ENCODE data around the gene CCDC6. TPM values are rescaled to one million over a fixed set of nuclear protein-coding genes. Genes with fewer than 3 reads are reported as not detected.

Gene CCDC6
- total and polyA plus RNA-seq, 2 of the 8 experiments (the other 6 are each of a cell fraction or from before 2014, with no cell fraction given) = 42.2 to 74.4 TPM

GRCh38 chr10:59748834-59749233 lies 157.5 kb downstream of the CCDC6 start:
- WGBS, 2 experiments (ENCODE audit: extremely low coverage in 1 of 2, insufficient coverage in 1 of 2, insufficient read length in 1 of 2, insufficient replicate concordance in 2 of 2, low coverage in 1 of 2, low lambda C conversion rate in 2 of 2, missing lambda C conversion rate in 1 of 2) = 82% methylated on average over 1 of the region's 1 CpG; no CpG with 5 or more reads in 1 of the 2 experiments
- no peaks in the 10 kb centered on the region for H4K20me1 ChIP-seq (replicated peaks in 1 of 2; ENCODE audit: control insufficient read depth in 1 of 2, insufficient read depth in 2 of 2, low read length in 2 of 2)
- H3K4me3 ChIP-seq (ENCODE audit: extremely low read depth in 1 of 4, insufficient read depth in 2 of 4, low read depth in 3 of 4, low read length in 4 of 4) = no peak overlapping the region
- H2AK5ac ChIP-seq (ENCODE audit: low read depth, low read length) = no peak overlapping the region
- no peak overlapping the region for H3K14ac ChIP-seq (ENCODE audit: insufficient read length)
- no peak overlapping the region for H3K27ac ChIP-seq (ENCODE audit: low read depth, low read length)
- H2BK20ac ChIP-seq (ENCODE audit: low read length) = no peak overlapping the region
- H4K8ac ChIP-seq (ENCODE audit: extremely low read depth, insufficient read depth, low read length) = no peak overlapping the region
- H3K56ac ChIP-seq (replicated peaks; ENCODE audit: insufficient read length, low read depth, low read length) = no peak overlapping the region
- H3K4me1 ChIP-seq (replicated peaks in 1 of 4; ENCODE audit: control insufficient read depth in 3 of 4, insufficient read depth in 4 of 4, low read length in 3 of 4) = no peaks in the 10 kb centered on the region
- H3K23me2 ChIP-seq (ENCODE audit: low read depth, low read length) = no peaks in the 10 kb centered on the region
- H3K79me2 ChIP-seq (ENCODE audit: control insufficient read depth in 1 of 2, insufficient read depth in 2 of 2, low read length in 2 of 2) = no peaks in the 10 kb centered on the region
- H3K23ac ChIP-seq (ENCODE audit: insufficient read length) = no peak overlapping the region
- no peaks in the 10 kb centered on the region for H3K36me3 ChIP-seq (ENCODE audit: control insufficient read depth in 2 of 4, insufficient read depth in 4 of 4, low read length in 3 of 4)
- DNase-seq (ENCODE audit: low read depth in 1 of 2, low spot score in 2 of 2) (no peak), FAIRE-seq (no peak)
- H2BK120ac ChIP-seq (replicated peaks; ENCODE audit: low read depth, low read length) = no peak overlapping the region
- no peak overlapping the region for H3K9ac ChIP-seq (replicated peaks in 1 of 4; ENCODE audit: extremely low read depth in 1 of 4, low read depth in 3 of 4, low read length in 3 of 4)
- H2BK5ac ChIP-seq (ENCODE audit: low read depth, low read length) = no peak overlapping the region
- no peak overlapping the region for H3K4me2 ChIP-seq (ENCODE audit: insufficient read depth in 1 of 2, low read depth in 2 of 2, low read length in 2 of 2)
- H4K91ac ChIP-seq (replicated peaks; ENCODE audit: insufficient read length, low read length) = no peak overlapping the region
- no peak overlapping the region for H3K4ac ChIP-seq (replicated peaks; ENCODE audit: insufficient read length, low read depth, low read length)
- H3K79me1 ChIP-seq (ENCODE audit: low read depth, low read length) = no peaks in the 10 kb centered on the region
- no peak overlapping the region for H2BK12ac ChIP-seq (ENCODE audit: low read depth, low read length)
- H4K5ac ChIP-seq (ENCODE audit: insufficient read length, low read depth, low read length) = no peak overlapping the region
- ChIA-PET POLR2A (ENCODE audit: partially characterized antibody) (no interaction called here), CTCF (ENCODE audit: partially characterized antibody) (no interaction called here)
- H2BK15ac ChIP-seq (ENCODE audit: low read length) = no peak overlapping the region
- no peak overlapping the region for H2AFZ ChIP-seq (ENCODE audit: low read length)
- peaks cover 0 to 5% of the 10 kb centered on the region in 2 experiments; a peak in 2 of 4 replicates for H3K9me3 ChIP-seq (ENCODE audit: insufficient read depth in 2 of 2, low read depth in 1 of 2, low read length in 1 of 2)
- H3K27me3 ChIP-seq (replicated peaks in 1 of 4; ENCODE audit: control insufficient read depth in 3 of 4, extremely low read depth in 1 of 4, insufficient read depth in 3 of 4, low read length in 3 of 4) = no peaks in the 10 kb centered on the region
- H3K18ac ChIP-seq (ENCODE audit: extremely low read depth, low read length) = no peak overlapping the region
- no peak for TF ChIP-seq CREB1 (IDR thresholded peaks at IDR 0.05)
- TF ChIP-seq HDAC6 (IDR thresholded peaks at IDR 0.05; ENCODE audit: low read depth, low read length) = no peak
- TF ChIP-seq BCL11A (IDR thresholded peaks at IDR 0.05; ENCODE audit: low read depth in 2 of 2, low read length in 2 of 2) = no peak
- no peak for TF ChIP-seq EZH2 (IDR thresholded peaks at IDR 0.05; ENCODE audit: low read depth, low read length, severe bottlenecking)
- TF ChIP-seq POLR2A (IDR thresholded peaks at IDR 0.05; ENCODE audit: control extremely low read depth in 1 of 2, low read depth in 2 of 2, low read length in 2 of 2) = no peak
- TF ChIP-seq CEBPB (IDR thresholded peaks at IDR 0.05; ENCODE audit: low read depth, low read length) = no peak
- TF ChIP-seq CTCF (IDR thresholded peaks at IDR 0.05; ENCODE audit: control extremely low read depth in 1 of 3, insufficient read depth in 1 of 3, low read depth in 1 of 3, low read length in 3 of 3) = no peak
- no peak for TF ChIP-seq SP2 (IDR thresholded peaks at IDR 0.05; ENCODE audit: low read length)
- TF ChIP-seq TCF12 (IDR thresholded peaks at IDR 0.05; ENCODE audit: low read depth, low read length) = no peak
- TF ChIP-seq CTBP2 (IDR thresholded peaks at IDR 0.05; ENCODE audit: borderline replicate concordance, insufficient read depth, insufficient read length, low read length) = no peak
- TF ChIP-seq TBP (IDR thresholded peaks at IDR 0.05; ENCODE audit: low read depth, low read length) = no peak
- TF ChIP-seq RFX5 (IDR thresholded peaks at IDR 0.05; ENCODE audit: borderline replicate concordance, low read depth, low read length) = no peak
- TF ChIP-seq BACH1 (IDR thresholded peaks at IDR 0.05; ENCODE audit: low read length) = no peak

All from H1 (cell line).